Nephron (organoid): ENCODE data around the gene SNCAIP.

Experiments
- H3K27ac Mint-ChIP-seq, 3 experiments: 2 replicates each; pipeline ENCODE4 v1.8.0; 2020; ENCODE audit warnings: mixed read lengths in 3 of 3, mild to moderate bottlenecking in 2 of 3, moderate library complexity in 1 of 3
- H3K27me3 Mint-ChIP-seq: 2 replicates; pipeline ENCODE4 v1.8.0; 2021; ENCODE audit warnings: low read depth, mild to moderate bottlenecking, moderate library complexity, mixed read lengths
- H3K36me3 Mint-ChIP-seq: 2 replicates; pipeline ENCODE4 v1.8.0; 2020; ENCODE audit warnings: low read depth, mixed read lengths
- H3K4me1 Mint-ChIP-seq: 2 replicates; pipeline ENCODE4 v1.8.0; 2020; ENCODE audit warnings: mixed read lengths
- H3K4me3 Mint-ChIP-seq, 3 experiments: 2 replicates each; pipeline ENCODE4 v1.8.0; 2020; ENCODE audit warnings: mild to moderate bottlenecking in 3 of 3, mixed read lengths in 3 of 3, moderate library complexity in 2 of 3
- H3K9me3 Mint-ChIP-seq: 2 replicates; pipeline ENCODE4 v1.8.0; 2020; ENCODE audit warnings: mixed read lengths
- TF ChIP-seq, protein P1 (sequence below), 3 experiments: fragments of 200-600 bp; sonication (generic); IDR thresholded peaks; one replicate each; pipeline ENCODE4 v1.5.0; 2021; ENCODE audit warnings: antibody characterized with exemption in 3 of 3; ENCODE audit not compliant: unreplicated experiment in 3 of 3

SNCAIP gene

GRCh38 chr5:122384739-122385235 is 72.8 kb downstream of the SNCAIP start:
- TF ChIP-seq, protein P1, sequence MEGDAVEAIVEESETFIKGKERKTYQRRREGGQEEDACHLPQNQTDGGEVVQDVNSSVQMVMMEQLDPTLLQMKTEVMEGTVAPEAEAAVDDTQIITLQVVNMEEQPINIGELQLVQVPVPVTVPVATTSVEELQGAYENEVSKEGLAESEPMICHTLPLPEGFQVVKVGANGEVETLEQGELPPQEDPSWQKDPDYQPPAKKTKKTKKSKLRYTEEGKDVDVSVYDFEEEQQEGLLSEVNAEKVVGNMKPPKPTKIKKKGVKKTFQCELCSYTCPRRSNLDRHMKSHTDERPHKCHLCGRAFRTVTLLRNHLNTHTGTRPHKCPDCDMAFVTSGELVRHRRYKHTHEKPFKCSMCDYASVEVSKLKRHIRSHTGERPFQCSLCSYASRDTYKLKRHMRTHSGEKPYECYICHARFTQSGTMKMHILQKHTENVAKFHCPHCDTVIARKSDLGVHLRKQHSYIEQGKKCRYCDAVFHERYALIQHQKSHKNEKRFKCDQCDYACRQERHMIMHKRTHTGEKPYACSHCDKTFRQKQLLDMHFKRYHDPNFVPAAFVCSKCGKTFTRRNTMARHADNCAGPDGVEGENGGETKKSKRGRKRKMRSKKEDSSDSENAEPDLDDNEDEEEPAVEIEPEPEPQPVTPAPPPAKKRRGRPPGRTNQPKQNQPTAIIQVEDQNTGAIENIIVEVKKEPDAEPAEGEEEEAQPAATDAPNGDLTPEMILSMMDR (IDR thresholded peaks at IDR 0.05; ENCODE audit: unreplicated experiment in 3 of 3) = no peak
- Mint-ChIP-seq H3K36me3 (peaks cover 23% of the 10 kb centered on the region), H3K27ac (peak overlapping the region; percentile 57 to 60 (median 57)), H3K27me3 (no peaks in the 10 kb centered on the region), H3K4me3 (no peak overlapping the region), H3K9me3 (peaks cover 11% of the 10 kb centered on the region), H3K4me1 (peaks cover 40% of the 10 kb centered on the region)

- H3K4me1 Mint-ChIP-seq = peaks cover 45% of the 10 kb centered on the region
Observed at GRCh38 chr5:122385286-122385685, 73.2 kb downstream of the SNCAIP start.

GRCh38 chr5:122385808-122386207 is 73.8 kb downstream of the SNCAIP start:
- Mint-ChIP-seq H3K36me3 (peaks cover 23% of the 10 kb centered on the region), H3K27me3 (no peaks in the 10 kb centered on the region), H3K4me3 (no peak overlapping the region), H3K4me1 (peaks cover 51% of the 10 kb centered on the region), H3K9me3 (peaks cover 9% of the 10 kb centered on the region), H3K27ac (peak overlapping the region; percentile 57 to 60 (median 57))
- TF ChIP-seq, protein P1 (IDR thresholded peaks at IDR 0.05; ENCODE audit: unreplicated experiment in 3 of 3) = no peak

More at GRCh38 chr5:122385286-122385685, 73.2 kb downstream of the SNCAIP start:
- H3K27ac Mint-ChIP-seq = peak overlapping the region; percentile 57 to 60 (median 57)
- peaks cover 9% of the 10 kb centered on the region for H3K9me3 Mint-ChIP-seq
- TF ChIP-seq, protein P1 (IDR thresholded peaks at IDR 0.05; ENCODE audit: unreplicated experiment in 3 of 3) = no peak
- no peaks in the 10 kb centered on the region for H3K27me3 Mint-ChIP-seq
- peaks cover 23% of the 10 kb centered on the region for H3K36me3 Mint-ChIP-seq
- no peak overlapping the region for H3K4me3 Mint-ChIP-seq

- Mint-ChIP-seq H3K9me3 (no peaks in the 10 kb centered on the region), H3K27ac (peak overlapping the region; percentile 30 to 43 (median 43)), H3K27me3 (no peaks in the 10 kb centered on the region), H3K36me3 (peaks cover 26% of the 10 kb centered on the region), H3K4me1 (peaks cover 59% of the 10 kb centered on the region), H3K4me3 (no peak overlapping the region)
- TF ChIP-seq, protein P1 (IDR thresholded peaks at IDR 0.05; ENCODE audit: unreplicated experiment in 3 of 3) = no peak
Observed at GRCh38 chr5:122390154-122390553, 78.1 kb downstream of the SNCAIP start.

GRCh38 chr5:122390694-122391093 is 78.7 kb downstream of the SNCAIP start:
- Mint-ChIP-seq H3K4me1 (peaks cover 54% of the 10 kb centered on the region), H3K36me3 (peaks cover 26% of the 10 kb centered on the region), H3K27ac (peak overlapping the region in 2 of 3 experiments; percentile 43 to 53), H3K27me3 (no peaks in the 10 kb centered on the region), H3K4me3 (no peak overlapping the region), H3K9me3 (no peaks in the 10 kb centered on the region)
- TF ChIP-seq, protein P1 (IDR thresholded peaks at IDR 0.05; ENCODE audit: unreplicated experiment in 3 of 3) = no peak

DNA sequence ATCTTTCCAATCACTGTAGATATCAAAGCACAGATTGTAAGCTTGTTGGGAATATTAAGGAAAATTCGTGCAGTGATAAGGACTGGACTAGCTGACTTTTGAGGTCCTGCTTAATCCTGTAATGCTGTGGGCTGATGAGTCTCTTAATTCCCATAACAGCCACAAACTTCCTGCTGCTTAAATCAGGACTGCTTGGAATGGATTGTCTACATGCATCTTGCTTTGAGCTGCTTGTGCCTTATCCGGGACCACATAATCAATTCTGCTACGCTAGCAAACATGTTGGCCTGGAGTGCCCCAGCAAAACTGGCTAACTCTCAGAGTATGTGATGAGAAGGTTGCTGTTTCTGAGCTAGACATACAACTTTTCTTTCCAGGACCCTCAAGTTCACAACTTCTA is 79.6 kb downstream of the SNCAIP start:
- Mint-ChIP-seq H3K4me1 (peaks cover 52% of the 10 kb centered on the region), H3K27ac (peak overlapping the region in 1 of 3 experiments; percentile 43), H3K9me3 (no peaks in the 10 kb centered on the region), H3K36me3 (peaks cover 31% of the 10 kb centered on the region), H3K27me3 (no peaks in the 10 kb centered on the region), H3K4me3 (no peak overlapping the region)
- TF ChIP-seq, protein P1 (IDR thresholded peaks at IDR 0.05; ENCODE audit: unreplicated experiment in 3 of 3) = no peak
